Tibial artery (tissue), 4 donors: Measurements from ENCODE around the gene PIK3R4.

Experiments used
- DNase-seq, 2 donors: peaks; one replicate each; pipeline ENCODE4 v3.0.0-alpha.2; 2019
- H3K27ac ChIP-seq, 2 donors: fragments of 200-600 bp; sonication (generic) in 1 of 2; 1 replicate in 1 of 2; 2 replicates in 1 of 2; pipeline ENCODE4 v1.5.1; 2018 to 2019; ENCODE audit warnings: mild to moderate bottlenecking in 1 of 2
- H3K27me3 ChIP-seq, 2 donors: fragments of 200-600 bp; sonication (generic) in 1 of 2; one replicate each; pipeline versions ENCODE4 v1.5.1 to v1.6.0; 2016 to 2019
- H3K36me3 ChIP-seq, 3 donors: fragments of 200-600 bp; sonication (generic) in 2 of 3; one replicate each; pipeline ENCODE4 v1.5.1; 2016 to 2019; ENCODE audit warnings: mild to moderate bottlenecking in 2 of 3
- H3K4me1 ChIP-seq, 4 donors: fragments of 200-600 bp; sonication (generic) in 2 of 4; 1 replicate in 3 of 4; 2 replicates in 1 of 4; pipeline ENCODE4 v1.5.1; 2016 to 2019
- H3K4me3 ChIP-seq, 2 donors: fragments of 200-600 bp; sonication (generic) in 1 of 2; 1 replicate in 1 of 2; 2 replicates in 1 of 2; pipeline ENCODE4 v1.5.1; 2018 to 2019; ENCODE audit warnings: mild to moderate bottlenecking in 2 of 2
- H3K9me3 ChIP-seq, 3 donors: fragments of 200-600 bp; sonication (generic) in 1 of 3; one replicate each; pipeline ENCODE4 v1.5.1; 2016 to 2019
- CTCF ChIP-seq, 2 experiments: fragments of 200-600 bp in 1 of 2; fragments of 450-650 bp in 1 of 2; IDR thresholded peaks; one replicate each; pipeline ENCODE4 v1.5.1; 2017 to 2019; ENCODE audit warnings: antibody characterized with exemption in 2 of 2, mild to moderate bottlenecking in 1 of 2, moderate library complexity in 1 of 2
- intact Hi-C: fragments of 100-400 bp; cut with DNase I; formaldehyde crosslinking; loops from one replicate; pipeline ENCODE4 v1.15.0; 2023; ENCODE audit warnings: low total_unique reads

Gene PIK3R4

GRCh38 chr3:130654921-130655320, 91.7 kb downstream of the PIK3R4 start:
- Histone ChIP-seq H3K27ac (no peak overlapping the region), H3K4me1 (peaks cover 0 to 13% (median 2%) of the 10 kb centered on the region in 4 donors), H3K9me3 (no peaks in the 10 kb centered on the region), H3K4me3 (no peak overlapping the region), H3K36me3 (peaks cover 0 to 5% (median 0%) of the 10 kb centered on the region in 3 donors), H3K27me3 (no peaks in the 10 kb centered on the region)
- no peak for TF ChIP-seq CTCF (IDR thresholded peaks at IDR 0.05)
- no peak for DNase-seq
- intact Hi-C loops: no loop called here

GRCh38 chr3:130654091-130654490, 92.5 kb downstream of the PIK3R4 start:
- Histone ChIP-seq H3K4me3 (no peak overlapping the region), H3K4me1 (peaks cover 0 to 13% (median 2%) of the 10 kb centered on the region in 4 donors), H3K9me3 (no peaks in the 10 kb centered on the region), H3K27me3 (no peaks in the 10 kb centered on the region), H3K27ac (no peak overlapping the region), H3K36me3 (peaks cover 0 to 5% (median 0%) of the 10 kb centered on the region in 3 donors)
- no peak for TF ChIP-seq CTCF (IDR thresholded peaks at IDR 0.05)
- intact Hi-C loops: no loop called here
- DNase-seq: no peak

- Histone ChIP-seq H3K4me3 (no peak overlapping the region), H3K27me3 (no peaks in the 10 kb centered on the region), H3K27ac (no peak overlapping the region), H3K9me3 (no peaks in the 10 kb centered on the region), H3K36me3 (no peaks in the 10 kb centered on the region), H3K4me1 (no peaks in the 10 kb centered on the region)
- intact Hi-C loops: loop anchor here (5.0 kb wide), 1 partner anchor 1668 kb away; the partner anchor contains the start of gene ACP3
- TF ChIP-seq CTCF (IDR thresholded peaks at IDR 0.05): no peak
- no peak for DNase-seq
Observed at GRCh38 chr3:130649061-130649654, 97.5 kb downstream of the PIK3R4 start.

- TF ChIP-seq CTCF (IDR thresholded peaks at IDR 0.05): no peak
Observed at GRCh38 chr3:130648293-130648692, 98.3 kb downstream of the PIK3R4 start.

GRCh38 chr3:130645261-130645660, 101.4 kb downstream of the PIK3R4 start:
- intact Hi-C loops: loop anchor here (5.0 kb wide), 1 partner anchor 1672 kb away; the partner anchor contains the start of gene ACP3
- no peaks in the 10 kb centered on the region for H3K36me3 ChIP-seq
- no peaks in the 10 kb centered on the region for H3K27me3 ChIP-seq
- H3K9me3 ChIP-seq: no peaks in the 10 kb centered on the region
- H3K27ac ChIP-seq: no peak overlapping the region
- no peaks in the 10 kb centered on the region for H3K4me1 ChIP-seq
- no peak overlapping the region for H3K4me3 ChIP-seq
- no peak for TF ChIP-seq CTCF (IDR thresholded peaks at IDR 0.05)
- no peak for DNase-seq

More at GRCh38 chr3:130648293-130648692, 98.3 kb downstream of the PIK3R4 start:
- Histone ChIP-seq H3K4me3 (no peak overlapping the region), H3K36me3 (no peaks in the 10 kb centered on the region), H3K27ac (no peak overlapping the region), H3K27me3 (no peaks in the 10 kb centered on the region), H3K9me3 (no peaks in the 10 kb centered on the region), H3K4me1 (no peaks in the 10 kb centered on the region)
- intact Hi-C loops: loop anchor here (5.0 kb wide), 1 partner anchor 1669 kb away; the partner anchor contains the start of gene ACP3
- DNase-seq: no peak
